Measurements from ENCODE around the gene INTS14. TPM values are rescaled to one million over a fixed set of nuclear protein-coding genes. Genes with fewer than 3 reads are reported as not detected.

The INTS14 gene
- total RNA-seq, 4 donors from 2014 or later, result 11.9 to 20.0 (median 14.8) TPM

DNA sequence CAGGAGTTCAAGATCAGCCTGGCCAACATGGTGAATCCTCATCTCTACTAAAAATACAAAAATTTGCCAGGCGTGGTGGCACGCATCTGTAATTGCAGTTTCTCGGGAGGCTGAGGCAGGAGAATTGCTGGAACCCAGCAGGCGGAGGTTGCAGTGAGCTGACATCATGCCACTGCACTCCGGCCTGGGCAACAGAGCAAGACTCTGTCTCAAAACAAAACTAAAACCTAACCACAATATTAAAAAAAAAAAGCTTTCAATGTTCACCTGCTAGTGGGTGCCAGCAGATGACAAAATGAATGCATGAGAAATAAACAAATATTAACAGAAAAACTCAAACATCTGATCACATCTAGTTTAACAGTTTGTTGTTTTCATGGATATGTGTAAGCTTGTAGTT, 19.8 kb upstream of the INTS14 start:
- intact Hi-C loops (cut with DNase I; ENCODE audit: low total_unique reads), result loop anchor here (10.0 kb wide), 1 partner anchor 234 kb away; the partner anchor contains the start of gene RAB11A
- no peak overlapping the region for H3K4me3 ChIP-seq
- H3K36me3 ChIP-seq, result no peaks in the 10 kb centered on the region
- no peaks in the 10 kb centered on the region for H3K4me1 ChIP-seq
- in situ Hi-C loops (cut with MboI; ENCODE audit: low sequenced_read_pairs in 4 of 4), result loop anchor here (25.0 kb wide), 3 partner anchors 232 to 657 kb away; partner anchors contain the start of genes RAB11A (in 4 of the 4), DIS3L (in 3 of the 4) and MEGF11 (in 1 of the 4)
- no peaks in the 10 kb centered on the region for H3K9me3 ChIP-seq
- ATAC-seq (no peak), DNase-seq (no peak)
- no peaks in the 10 kb centered on the region for H3K27me3 ChIP-seq
- no peak overlapping the region for H3K27ac ChIP-seq
- TF ChIP-seq POLR2A (IDR thresholded peaks at IDR 0.05), result no peak
- TF ChIP-seq, protein P1, sequence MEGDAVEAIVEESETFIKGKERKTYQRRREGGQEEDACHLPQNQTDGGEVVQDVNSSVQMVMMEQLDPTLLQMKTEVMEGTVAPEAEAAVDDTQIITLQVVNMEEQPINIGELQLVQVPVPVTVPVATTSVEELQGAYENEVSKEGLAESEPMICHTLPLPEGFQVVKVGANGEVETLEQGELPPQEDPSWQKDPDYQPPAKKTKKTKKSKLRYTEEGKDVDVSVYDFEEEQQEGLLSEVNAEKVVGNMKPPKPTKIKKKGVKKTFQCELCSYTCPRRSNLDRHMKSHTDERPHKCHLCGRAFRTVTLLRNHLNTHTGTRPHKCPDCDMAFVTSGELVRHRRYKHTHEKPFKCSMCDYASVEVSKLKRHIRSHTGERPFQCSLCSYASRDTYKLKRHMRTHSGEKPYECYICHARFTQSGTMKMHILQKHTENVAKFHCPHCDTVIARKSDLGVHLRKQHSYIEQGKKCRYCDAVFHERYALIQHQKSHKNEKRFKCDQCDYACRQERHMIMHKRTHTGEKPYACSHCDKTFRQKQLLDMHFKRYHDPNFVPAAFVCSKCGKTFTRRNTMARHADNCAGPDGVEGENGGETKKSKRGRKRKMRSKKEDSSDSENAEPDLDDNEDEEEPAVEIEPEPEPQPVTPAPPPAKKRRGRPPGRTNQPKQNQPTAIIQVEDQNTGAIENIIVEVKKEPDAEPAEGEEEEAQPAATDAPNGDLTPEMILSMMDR (IDR thresholded peaks at IDR 0.05 in 4 of 5, conservative IDR thresholded peaks at IDR 0.05 in 1 of 5), result no peak

DNA sequence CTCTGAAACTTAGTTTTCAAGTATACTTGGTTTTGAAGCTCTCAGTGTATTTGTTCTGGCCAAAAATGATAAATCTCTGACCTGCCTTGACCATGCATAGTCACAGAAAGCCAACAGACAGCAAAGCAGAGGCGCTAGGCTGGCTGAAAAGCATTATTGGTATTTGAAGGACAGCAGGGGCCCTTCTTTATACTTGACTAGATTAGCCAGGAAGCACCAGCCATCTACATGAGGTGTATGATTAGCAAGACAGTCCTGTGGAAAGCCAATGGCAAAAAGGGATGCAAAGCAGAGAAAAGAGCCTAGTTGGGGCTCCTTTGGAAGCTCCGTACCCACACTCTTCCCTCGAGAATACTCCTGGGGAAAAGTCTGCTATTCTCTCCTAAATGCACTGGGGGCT, 18.6 kb upstream of the INTS14 start:
- DNase-seq, result no peak
- no peaks in the 10 kb centered on the region for H3K27me3 ChIP-seq
- no peaks in the 10 kb centered on the region for H3K9me3 ChIP-seq
- ATAC-seq, result no peak
- H3K4me1 ChIP-seq, result no peaks in the 10 kb centered on the region
- intact Hi-C loops (cut with DNase I; ENCODE audit: low total_unique reads), result no loop called here
- in situ Hi-C loops (cut with MboI; ENCODE audit: low sequenced_read_pairs in 4 of 4), result loop anchor here (25.0 kb wide), 3 partner anchors 233 to 658 kb away; partner anchors contain the start of genes RAB11A (in 4 of the 4), DIS3L (in 3 of the 4) and MEGF11 (in 1 of the 4)
- TF ChIP-seq POLR2A (IDR thresholded peaks at IDR 0.05), result no peak
- TF ChIP-seq, protein P1 (IDR thresholded peaks at IDR 0.05 in 4 of 5, conservative IDR thresholded peaks at IDR 0.05 in 1 of 5), result no peak
- H3K4me3 ChIP-seq, result no peak overlapping the region
- no peaks in the 10 kb centered on the region for H3K36me3 ChIP-seq
- H3K27ac ChIP-seq, result no peak overlapping the region

DNA sequence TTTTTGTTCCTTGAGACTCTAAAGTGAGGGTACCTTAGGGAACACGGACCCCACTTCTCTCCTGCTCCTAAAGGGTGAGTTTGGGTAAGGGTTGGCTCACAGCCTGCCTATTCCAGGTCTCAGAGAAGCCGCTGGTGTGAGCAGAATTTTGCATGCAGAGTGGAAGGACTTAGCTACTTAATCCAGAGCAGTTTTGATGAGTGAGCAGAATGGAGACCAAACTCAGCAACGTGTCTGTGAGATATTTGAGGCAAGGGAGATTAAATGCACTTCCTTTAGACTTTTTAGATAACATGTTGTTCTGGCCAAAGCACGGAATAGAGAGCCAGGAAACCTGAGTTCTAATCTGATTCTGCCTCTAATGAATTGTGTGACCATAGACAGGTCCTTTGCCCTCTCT, 15.9 kb upstream of the INTS14 start:
- DNase-seq, result no peak
- no peak for TF ChIP-seq POLR2A (IDR thresholded peaks at IDR 0.05)
- TF ChIP-seq, protein P1 (IDR thresholded peaks at IDR 0.05 in 4 of 5, conservative IDR thresholded peaks at IDR 0.05 in 1 of 5), result no peak
- H3K36me3 ChIP-seq, result no peaks in the 10 kb centered on the region
- no peak overlapping the region for H3K27ac ChIP-seq
- intact Hi-C loops (cut with DNase I; ENCODE audit: low total_unique reads), result no loop called here
- no peaks in the 10 kb centered on the region for H3K4me1 ChIP-seq
- in situ Hi-C loops (cut with MboI; ENCODE audit: low sequenced_read_pairs in 4 of 4), result loop anchor here (25.0 kb wide), 3 partner anchors 235 to 660 kb away; partner anchors contain the start of genes RAB11A (in 4 of the 4), DIS3L (in 3 of the 4) and MEGF11 (in 1 of the 4)
- no peak overlapping the region for H3K4me3 ChIP-seq
- H3K27me3 ChIP-seq, result no peaks in the 10 kb centered on the region
- H3K9me3 ChIP-seq, result no peaks in the 10 kb centered on the region
- no peak for ATAC-seq

DNA sequence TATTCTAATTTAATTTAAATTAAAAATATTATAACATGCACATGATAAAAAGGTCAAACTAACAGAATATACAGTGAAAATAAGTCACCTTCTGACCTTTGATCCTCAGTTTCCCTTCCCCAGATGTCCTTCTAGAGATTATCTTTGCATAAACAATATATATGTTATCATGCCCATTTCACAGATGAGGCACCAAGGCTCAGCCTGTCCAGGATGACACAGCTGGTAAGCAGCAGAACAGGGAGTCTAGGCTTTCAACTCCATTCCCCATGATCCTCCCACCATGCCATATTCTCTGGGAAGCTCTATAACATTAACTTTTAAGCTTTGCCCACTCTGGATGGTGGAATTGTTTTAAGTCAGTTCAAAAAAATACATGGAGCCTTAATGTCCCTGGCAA, 12.2 kb upstream of the INTS14 start:
- DNase-seq (no peak), ATAC-seq (no peak)
- Histone ChIP-seq H3K36me3 (no peaks in the 10 kb centered on the region), H3K4me3 (no peak overlapping the region), H3K27ac (no peak overlapping the region), H3K9me3 (no peaks in the 10 kb centered on the region), H3K27me3 (no peaks in the 10 kb centered on the region), H3K4me1 (no peaks in the 10 kb centered on the region)
- intact Hi-C loops (cut with DNase I; ENCODE audit: low total_unique reads) (no loop called here), in situ Hi-C loops (cut with MboI; ENCODE audit: low sequenced_read_pairs in 4 of 4) (no loop called here)
- TF ChIP-seq, protein P1 (IDR thresholded peaks at IDR 0.05 in 4 of 5, conservative IDR thresholded peaks at IDR 0.05 in 1 of 5), result no peak
- no peak for TF ChIP-seq POLR2A (IDR thresholded peaks at IDR 0.05)

DNA sequence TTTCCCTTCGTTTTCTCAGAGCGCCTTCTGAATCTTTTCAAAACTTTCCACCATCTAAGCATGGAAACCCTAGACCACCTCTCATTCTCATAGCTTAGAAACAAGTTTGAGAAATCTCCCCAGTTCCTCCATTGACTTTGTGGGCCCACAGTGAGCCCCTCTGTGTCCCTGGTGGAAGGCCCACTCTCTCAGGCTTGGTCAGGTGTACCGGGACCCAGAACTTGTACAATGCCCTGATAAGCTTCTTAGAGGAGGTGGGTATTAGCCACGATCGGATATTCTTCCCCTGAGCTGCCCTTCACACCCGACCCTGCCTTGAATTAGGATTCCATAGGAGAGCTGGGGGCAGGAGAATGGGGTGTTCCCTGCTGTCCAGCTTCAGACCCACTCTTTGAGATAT, 10.7 kb upstream of the INTS14 start, which contains the start of gene SLC24A1:
Gene SLC24A1 (plus strand): TSS at position 301 of the 400 bp plus-strand sequence. CDS start 2,143 bp downstream, outside the sequence.
- Histone ChIP-seq H3K9me3 (no peaks in the 10 kb centered on the region), H3K4me1 (no peaks in the 10 kb centered on the region), H3K36me3 (no peaks in the 10 kb centered on the region), H3K4me3 (no peak within 1 kb of the TSS), H3K27ac (no peak within 1 kb of the TSS), H3K27me3 (no peaks in the 10 kb centered on the region)
- DNase-seq, result no peak
- intact Hi-C loops (cut with DNase I; ENCODE audit: low total_unique reads) (no loop called here), in situ Hi-C loops (cut with MboI; ENCODE audit: low sequenced_read_pairs in 4 of 4) (no loop called here)
- ATAC-seq, result no peak
- TF ChIP-seq, protein P1 (IDR thresholded peaks at IDR 0.05 in 4 of 5, conservative IDR thresholded peaks at IDR 0.05 in 1 of 5), result no peak

Measured in gastrocnemius medialis (tissue), 4 donors.